Neural crest cell (in vitro differentiated cells): ENCODE results near the gene OVCH2. TPM values are rescaled to one million over a fixed set of nuclear protein-coding genes. Genes with fewer than 3 reads are reported as not detected.
"Not testable (repeated sequence)": the region's sequence is repeated elsewhere in the genome, so short reads cannot be mapped to it uniquely, and the experiment has no call there.

Source experiments
- DNase-seq: peaks from one replicate; pipeline ENCODE4 v3.0.0; 2021; ENCODE audit warnings: low read depth, mixed read lengths, low spot score
- H3K27ac Mint-ChIP-seq: one replicate; pipeline ENCODE4 v1.8.0; 2021; ENCODE audit warnings: mild to moderate bottlenecking, mixed read lengths; ENCODE audit not compliant: unreplicated experiment
- H3K27me3 Mint-ChIP-seq: 2 replicates; pipeline ENCODE4 v1.8.0; 2021; ENCODE audit warnings: low read depth, mild to moderate bottlenecking, mixed read lengths
- H3K36me3 Mint-ChIP-seq: 2 replicates; pipeline ENCODE4 v1.8.0; 2021; ENCODE audit warnings: low read depth, mild to moderate bottlenecking, mixed read lengths
- H3K4me1 Mint-ChIP-seq: 2 replicates; pipeline ENCODE4 v1.8.0; 2021; ENCODE audit warnings: mixed read lengths
- H3K4me3 Mint-ChIP-seq: one replicate; pipeline ENCODE4 v1.8.0; 2021; ENCODE audit warnings: mild to moderate bottlenecking, mixed read lengths
- H3K9me3 Mint-ChIP-seq: 2 replicates; pipeline ENCODE4 v1.8.0; 2021; ENCODE audit warnings: mixed read lengths
- total RNA-seq: library from RNA; stranded (reverse); gene quantifications from 2 replicates; pipeline ENCODE4 v1.2.1, GENCODE V29; 2021
- TF ChIP-seq, protein P1 (sequence below): fragments of 200-600 bp; sonication (generic); conservative IDR thresholded peaks from 2 replicates; pipeline ENCODE4 v1.5.0; 2021; ENCODE audit warnings: antibody characterized with exemption, mild to moderate bottlenecking

OVCH2 gene
- total RNA-seq, 1 donor from 2014 or later, result not detected

DNA sequence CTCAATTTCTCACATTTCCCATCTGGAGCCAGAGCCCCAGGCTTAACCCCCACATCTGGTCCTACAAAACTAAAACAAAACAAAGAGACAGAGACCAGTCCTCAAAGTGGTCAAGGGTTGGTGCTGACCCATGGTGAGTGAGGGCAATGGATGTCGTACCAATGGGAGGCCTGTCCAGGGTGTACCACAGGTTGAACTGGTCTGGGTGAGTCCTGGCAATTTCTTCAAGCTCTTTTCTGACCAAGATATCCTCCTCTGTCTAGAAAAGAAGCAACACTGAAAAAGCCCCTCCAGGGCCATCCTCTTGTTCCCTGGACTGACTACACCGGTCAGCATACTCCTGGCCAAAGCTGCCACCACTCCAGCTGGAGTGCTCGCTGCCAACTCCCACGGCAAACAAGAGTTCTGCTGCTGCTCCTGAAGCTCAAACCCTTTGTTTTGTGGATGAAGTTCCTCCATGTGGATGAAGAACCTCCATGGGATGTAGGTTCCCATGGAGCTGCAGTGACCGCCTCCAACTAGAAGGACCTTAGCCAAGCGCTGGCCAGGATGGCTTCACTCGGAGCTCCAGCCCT, 39.9 kb downstream of the OVCH2 start:
- H3K27ac Mint-ChIP-seq, result peak overlapping the region; percentile 19
- H3K4me1 Mint-ChIP-seq, result peaks cover 25% of the 10 kb centered on the region
- H3K9me3 Mint-ChIP-seq, result no peaks in the 10 kb centered on the region
- H3K27me3 Mint-ChIP-seq, result no peaks in the 10 kb centered on the region
- no peak for DNase-seq
- TF ChIP-seq, protein P1, sequence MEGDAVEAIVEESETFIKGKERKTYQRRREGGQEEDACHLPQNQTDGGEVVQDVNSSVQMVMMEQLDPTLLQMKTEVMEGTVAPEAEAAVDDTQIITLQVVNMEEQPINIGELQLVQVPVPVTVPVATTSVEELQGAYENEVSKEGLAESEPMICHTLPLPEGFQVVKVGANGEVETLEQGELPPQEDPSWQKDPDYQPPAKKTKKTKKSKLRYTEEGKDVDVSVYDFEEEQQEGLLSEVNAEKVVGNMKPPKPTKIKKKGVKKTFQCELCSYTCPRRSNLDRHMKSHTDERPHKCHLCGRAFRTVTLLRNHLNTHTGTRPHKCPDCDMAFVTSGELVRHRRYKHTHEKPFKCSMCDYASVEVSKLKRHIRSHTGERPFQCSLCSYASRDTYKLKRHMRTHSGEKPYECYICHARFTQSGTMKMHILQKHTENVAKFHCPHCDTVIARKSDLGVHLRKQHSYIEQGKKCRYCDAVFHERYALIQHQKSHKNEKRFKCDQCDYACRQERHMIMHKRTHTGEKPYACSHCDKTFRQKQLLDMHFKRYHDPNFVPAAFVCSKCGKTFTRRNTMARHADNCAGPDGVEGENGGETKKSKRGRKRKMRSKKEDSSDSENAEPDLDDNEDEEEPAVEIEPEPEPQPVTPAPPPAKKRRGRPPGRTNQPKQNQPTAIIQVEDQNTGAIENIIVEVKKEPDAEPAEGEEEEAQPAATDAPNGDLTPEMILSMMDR, result no peak
- no peak overlapping the region for H3K4me3 Mint-ChIP-seq
- H3K36me3 Mint-ChIP-seq, result peaks cover 10% of the 10 kb centered on the region

DNA sequence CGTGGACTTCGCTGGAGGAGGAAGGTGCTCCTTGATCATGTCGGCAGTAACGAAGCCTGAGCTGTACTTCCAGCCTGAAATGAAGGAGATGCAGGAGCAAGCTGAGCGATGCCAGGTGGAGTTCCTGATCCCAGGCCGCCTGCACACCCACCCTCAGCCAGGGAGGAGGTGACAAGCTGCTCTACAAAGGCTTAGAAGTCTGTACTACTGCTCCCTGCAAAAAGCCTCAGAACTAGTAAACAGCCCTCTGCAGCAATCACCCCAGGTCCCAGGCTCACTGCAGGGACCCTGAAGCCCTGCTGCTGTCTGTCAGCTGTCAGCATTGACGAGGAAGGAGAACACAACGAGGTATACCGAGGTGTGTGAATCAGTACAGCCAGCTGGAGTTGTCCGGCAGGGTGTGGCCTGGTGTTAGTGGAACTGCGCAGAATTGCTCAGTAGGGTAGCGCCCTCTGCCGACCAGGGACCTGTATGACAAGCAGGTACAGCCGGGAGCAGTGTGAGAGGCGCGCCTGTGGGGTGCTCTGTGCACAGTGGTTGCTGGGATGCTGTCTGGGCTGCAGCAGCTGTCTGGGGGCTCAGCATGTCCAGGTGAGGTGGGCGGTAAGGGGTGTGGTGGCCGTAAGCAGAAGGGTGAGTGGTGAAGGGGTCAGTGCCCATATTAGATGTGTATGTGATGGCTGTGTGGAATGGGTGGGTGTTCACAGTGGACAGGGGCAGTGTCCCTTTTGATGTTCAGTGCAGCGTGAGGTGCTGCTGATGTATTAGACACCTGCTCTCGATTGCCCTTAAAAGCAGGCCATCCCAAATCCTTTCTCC, 40.6 kb downstream of the OVCH2 start:
- H3K9me3 Mint-ChIP-seq, result no peaks in the 10 kb centered on the region

DNA sequence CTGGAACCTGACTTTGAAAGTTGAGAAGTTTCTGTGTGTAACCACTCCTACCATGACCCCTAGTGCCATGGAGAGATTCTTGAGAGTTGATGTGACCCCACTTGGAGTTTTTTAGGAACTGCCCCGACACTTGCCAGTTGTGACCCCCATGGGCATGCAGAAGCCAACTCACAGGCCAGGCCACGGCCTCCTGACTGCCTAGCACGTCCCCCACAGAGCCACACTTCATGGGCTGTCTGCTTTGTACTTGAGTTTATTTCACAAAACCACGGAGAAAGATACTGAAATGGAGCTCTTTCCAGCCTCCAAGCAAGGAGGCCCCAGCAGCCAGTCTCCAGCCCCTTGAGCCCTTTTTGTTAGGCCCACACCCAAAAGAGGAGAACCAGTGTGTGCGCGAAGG, 41.4 kb downstream of the OVCH2 start:
- no peak for DNase-seq
- Mint-ChIP-seq H3K4me1 (peaks cover 25% of the 10 kb centered on the region), H3K27ac (no peak overlapping the region), H3K36me3 (peaks cover 13% of the 10 kb centered on the region), H3K4me3 (no peak overlapping the region), H3K9me3 (no peaks in the 10 kb centered on the region), H3K27me3 (no peaks in the 10 kb centered on the region)
- TF ChIP-seq, protein P1, result no peak

More for the DNA sequence above, 40.6 kb downstream of the OVCH2 start:
- H3K27me3 Mint-ChIP-seq, result no peaks in the 10 kb centered on the region
- H3K27ac Mint-ChIP-seq, result no peak overlapping the region
- H3K4me3 Mint-ChIP-seq, result peak overlapping the region; percentile 44
- TF ChIP-seq, protein P1, result peak; percentile 85
- H3K36me3 Mint-ChIP-seq, result peaks cover 13% of the 10 kb centered on the region
- peak; percentile 77 for DNase-seq
- H3K4me1 Mint-ChIP-seq, result peaks cover 25% of the 10 kb centered on the region

DNA sequence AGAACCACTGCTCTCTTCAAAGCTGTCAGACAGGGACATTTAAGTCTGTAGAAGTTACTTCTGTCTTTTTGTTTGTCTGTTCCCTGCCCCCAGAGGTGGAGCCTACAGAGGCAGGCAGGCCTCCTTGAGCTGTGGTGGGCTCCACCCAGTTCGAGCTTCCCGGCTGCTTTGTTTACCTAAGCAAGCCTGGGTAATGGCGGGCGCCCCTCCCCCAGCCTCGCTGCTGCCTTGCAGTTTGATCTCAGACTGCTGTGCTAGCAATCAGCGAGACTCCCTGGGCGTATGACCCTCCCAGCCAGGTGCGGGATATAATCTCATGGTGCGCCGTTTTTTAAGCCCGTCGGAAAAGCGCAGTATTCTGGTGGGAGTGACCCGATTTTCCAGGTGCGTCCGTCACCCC, 42.7 kb downstream of the OVCH2 start:
- H3K36me3 Mint-ChIP-seq, result peaks cover 13% of the 10 kb centered on the region
- not testable (repeated sequence) for H3K27ac Mint-ChIP-seq, DNase-seq, H3K27me3 Mint-ChIP-seq, H3K9me3 Mint-ChIP-seq, H3K4me3 Mint-ChIP-seq
- peaks cover 17% of the 10 kb centered on the region for H3K4me1 Mint-ChIP-seq

DNA sequence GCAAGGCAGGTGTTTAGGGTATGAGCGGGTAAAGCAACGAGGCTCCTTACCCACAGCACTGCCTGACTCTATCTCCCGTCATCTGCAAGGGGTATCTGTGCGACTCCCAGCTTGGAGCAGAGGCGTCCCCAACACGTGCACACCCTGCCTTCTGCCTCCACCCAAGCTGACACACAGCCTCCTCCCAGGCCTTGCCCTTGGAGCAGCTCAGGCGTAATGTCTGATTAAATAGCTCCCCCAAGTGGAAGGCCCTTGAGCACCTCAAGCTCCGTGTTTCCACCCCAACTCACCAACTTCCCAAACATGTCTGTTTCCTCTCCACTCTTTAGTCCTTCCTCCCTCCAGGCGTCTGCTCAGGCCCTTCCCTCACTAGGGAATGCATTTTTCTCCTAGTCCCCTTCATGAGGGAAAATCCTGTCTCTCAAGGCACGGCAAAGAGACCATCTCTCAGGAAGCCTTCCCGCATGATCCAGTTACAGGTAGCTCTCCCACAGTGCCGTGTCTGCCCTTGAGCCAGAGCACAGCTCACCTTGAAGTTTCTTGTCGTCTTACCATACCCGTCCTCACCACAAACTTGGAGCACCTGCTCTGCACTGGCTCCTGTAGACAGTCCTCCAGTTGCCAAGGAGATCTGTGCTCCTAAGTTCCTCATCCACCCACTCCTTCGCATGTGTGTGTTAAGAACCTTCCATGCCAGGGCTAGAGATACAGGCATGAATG, 48.8 kb downstream of the OVCH2 start:
- H3K9me3 Mint-ChIP-seq, result no peaks in the 10 kb centered on the region
- H3K4me3 Mint-ChIP-seq, result peak overlapping the region; percentile 0
- peaks cover 5% of the 10 kb centered on the region for H3K4me1 Mint-ChIP-seq
- peaks cover 3% of the 10 kb centered on the region for H3K36me3 Mint-ChIP-seq
- TF ChIP-seq, protein P1, result peak; percentile 67
- H3K27ac Mint-ChIP-seq, result peak overlapping the region; percentile 80
- H3K27me3 Mint-ChIP-seq, result no peaks in the 10 kb centered on the region
- DNase-seq, result no peak
